HG03521 (cell line): ENCODE results near the gene MEAK7.
A peak's percentile ranks its signal among the peaks of the same experiment; 100 is the strongest.
"Not testable (repeated sequence)": the region's sequence is repeated elsewhere in the genome, so short reads cannot be mapped to it uniquely, and the experiment has no call there.

Source experiments
- ATAC-seq: cut with Tn5 transposase; IDR thresholded peaks from one replicate; pipeline ENCODE4 v1.9.1; 2021; ENCODE audit warnings: mild to moderate bottlenecking, moderate library complexity; ENCODE audit not compliant: unreplicated experiment

Gene MEAK7

GRCh38 chr16:84534815-84535214 lies 30.4 kb upstream of the MEAK7 start:
- no peak for ATAC-seq

DNA sequence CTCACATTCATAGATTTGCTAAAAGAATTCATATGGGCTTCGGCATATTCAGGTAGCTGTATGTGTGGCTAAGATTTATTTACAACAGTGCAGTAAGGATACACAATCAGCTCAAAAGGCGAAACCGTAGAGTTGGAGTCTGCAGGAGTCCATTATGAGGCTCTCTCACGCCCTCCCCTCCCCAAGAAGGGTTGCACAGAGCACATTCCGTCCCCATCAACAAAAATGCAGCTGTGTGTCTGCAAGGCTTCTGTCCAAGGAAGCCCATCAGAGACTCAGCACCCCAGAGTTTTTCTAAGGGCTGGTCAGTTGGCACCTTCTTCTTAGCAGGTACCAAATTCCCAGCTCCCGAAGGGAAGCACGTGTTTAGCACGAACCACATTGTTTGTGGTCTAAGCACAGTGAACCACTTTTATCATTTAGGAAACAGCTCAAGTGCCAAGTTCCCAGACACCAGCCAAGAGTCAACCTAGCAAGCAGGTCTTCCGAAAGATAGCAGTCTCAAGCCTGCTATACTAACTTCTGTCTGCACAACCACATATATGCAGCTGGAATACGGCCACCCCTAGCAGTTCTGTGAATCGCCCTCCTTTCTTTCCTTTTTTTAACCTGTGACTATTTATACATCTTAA lies 28.5 kb upstream of the MEAK7 start:
- ATAC-seq, result no peak

DNA sequence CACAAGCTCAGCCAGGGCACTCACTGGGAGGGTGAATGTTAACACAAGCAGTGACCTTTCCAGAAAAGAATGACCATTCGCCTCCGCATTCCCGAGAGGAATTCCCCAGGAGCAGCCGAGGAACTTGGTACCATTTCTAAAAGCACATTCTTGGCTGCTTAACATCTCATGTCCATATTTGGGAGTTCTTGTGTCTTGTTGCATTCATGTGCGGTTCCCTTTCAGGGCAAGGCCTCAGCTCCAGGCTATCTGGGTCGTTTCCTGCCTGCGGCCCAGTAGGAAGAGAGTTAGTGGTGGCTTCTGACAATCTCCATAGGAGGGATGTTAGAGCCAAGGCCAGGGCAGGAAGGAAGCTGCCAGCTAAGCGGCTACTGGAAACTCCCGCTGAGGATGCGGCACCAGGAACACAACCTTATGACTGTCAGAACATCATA lies 27.8 kb upstream of the MEAK7 start:
- no peak for ATAC-seq

DNA sequence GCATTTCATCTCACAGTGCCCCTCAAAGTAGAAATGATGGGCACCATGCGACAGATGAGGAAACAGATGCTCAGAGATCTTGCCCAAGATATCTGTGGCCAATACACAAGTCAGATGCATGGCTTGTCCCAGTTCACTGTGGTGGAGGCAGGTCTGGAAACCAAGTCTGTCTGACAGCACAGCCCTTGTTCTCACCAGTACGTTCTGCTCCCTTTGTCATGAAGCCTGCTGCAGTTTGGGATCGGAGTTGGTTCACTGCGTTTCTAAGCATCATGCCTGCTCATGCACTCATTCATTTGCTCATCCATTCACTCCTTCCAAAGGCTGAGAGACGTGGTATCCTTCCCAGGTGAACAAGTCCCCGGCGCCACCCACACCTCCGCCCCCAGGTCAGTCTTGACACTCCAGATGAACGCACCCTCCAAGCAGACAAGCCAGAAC lies 27.2 kb upstream of the MEAK7 start:
- no peak for ATAC-seq

- no peak for ATAC-seq
Observed at GRCh38 chr16:84530590-84530989, 26.1 kb upstream of the MEAK7 start.

GRCh38 chr16:84529607-84530006 lies 25.1 kb upstream of the MEAK7 start:
- ATAC-seq, result no peak

- ATAC-seq, result no peak
Observed at GRCh38 chr16:84528322-84528721, 23.9 kb upstream of the MEAK7 start.

- ATAC-seq, result no peak
Observed at GRCh38 chr16:84527532-84528269, 23.2 kb upstream of the MEAK7 start.

DNA sequence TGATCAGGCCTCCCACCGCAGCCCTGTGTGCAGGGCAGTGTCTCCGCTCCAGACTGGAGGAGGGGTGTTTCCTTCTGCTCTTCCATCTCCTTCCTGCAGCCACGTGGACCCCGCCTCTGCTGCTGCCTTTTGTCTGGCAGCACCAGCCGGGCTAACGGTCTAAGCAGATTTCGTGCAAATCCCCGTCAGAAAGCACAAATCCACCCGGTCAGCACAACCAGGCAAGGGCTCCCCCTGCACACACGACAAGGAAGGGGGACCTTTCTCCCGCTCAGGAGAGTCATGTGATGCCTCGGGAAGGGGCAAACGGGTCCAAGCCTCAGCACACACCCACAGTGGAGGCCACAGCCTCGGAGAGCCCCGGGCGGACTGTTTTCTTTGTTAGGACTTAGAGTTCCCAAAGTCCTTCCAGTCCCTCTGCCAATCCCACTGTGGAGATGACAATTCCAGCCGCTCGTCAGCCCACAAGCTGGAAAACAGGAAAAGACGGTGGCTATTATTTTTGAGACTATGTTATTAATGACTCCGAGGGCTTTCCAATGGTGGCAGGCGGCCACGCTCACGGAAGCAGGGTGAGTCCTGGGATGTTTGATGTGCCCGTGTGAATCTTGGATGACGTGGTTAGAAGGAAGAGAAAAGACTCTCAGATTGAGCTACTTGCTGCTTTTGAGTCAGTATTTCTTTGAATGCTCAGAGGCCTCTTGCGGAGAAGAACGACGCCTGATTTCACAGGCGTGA lies 22.5 kb upstream of the MEAK7 start:
- ATAC-seq, result no peak

- not testable (repeated sequence) for ATAC-seq
Observed at GRCh38 chr16:84524941-84525581, 20.6 kb upstream of the MEAK7 start.

DNA sequence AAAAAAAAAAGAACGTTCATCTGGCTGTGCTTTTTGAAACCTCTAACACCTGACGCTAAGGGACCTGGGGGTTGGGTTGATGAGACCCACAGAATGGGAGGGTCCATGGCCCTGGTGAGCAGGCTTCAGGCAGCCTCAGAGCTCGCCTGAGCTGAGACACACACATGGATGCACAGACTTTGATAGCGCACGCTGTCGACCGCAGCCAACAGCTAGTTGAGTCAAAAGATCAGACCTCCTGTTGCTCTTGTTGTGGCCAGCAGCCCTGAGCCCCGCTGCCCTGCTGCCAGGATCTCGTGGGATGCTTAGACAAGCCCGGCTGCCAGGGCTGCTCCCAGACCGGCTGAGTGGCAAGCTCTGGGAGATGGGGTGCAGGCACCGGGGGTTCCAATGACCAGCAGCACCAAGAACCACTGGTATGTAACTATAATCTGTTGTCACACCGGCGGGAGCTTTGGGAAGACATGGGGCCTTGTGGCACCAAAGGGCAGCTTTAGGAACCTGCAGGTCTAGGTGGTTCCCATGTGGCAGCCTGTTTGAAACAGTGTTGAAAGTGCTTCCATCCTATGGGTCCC lies 20.0 kb upstream of the MEAK7 start:
- no peak for ATAC-seq

DNA sequence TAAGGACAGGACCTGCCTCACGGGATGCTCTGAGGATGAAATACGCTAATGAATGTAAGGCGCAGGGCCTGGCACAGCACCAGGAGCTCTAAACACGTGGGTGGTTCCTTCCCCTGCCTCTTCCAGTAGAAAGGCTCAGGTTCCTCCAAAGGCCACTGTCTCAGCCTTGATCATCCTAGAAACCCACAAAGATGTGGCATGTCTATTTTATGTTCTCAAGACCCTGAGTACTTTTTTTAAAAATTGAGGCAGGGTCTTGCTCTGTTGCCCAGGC lies 17.0 kb upstream of the MEAK7 start:
- ATAC-seq, result no peak

DNA sequence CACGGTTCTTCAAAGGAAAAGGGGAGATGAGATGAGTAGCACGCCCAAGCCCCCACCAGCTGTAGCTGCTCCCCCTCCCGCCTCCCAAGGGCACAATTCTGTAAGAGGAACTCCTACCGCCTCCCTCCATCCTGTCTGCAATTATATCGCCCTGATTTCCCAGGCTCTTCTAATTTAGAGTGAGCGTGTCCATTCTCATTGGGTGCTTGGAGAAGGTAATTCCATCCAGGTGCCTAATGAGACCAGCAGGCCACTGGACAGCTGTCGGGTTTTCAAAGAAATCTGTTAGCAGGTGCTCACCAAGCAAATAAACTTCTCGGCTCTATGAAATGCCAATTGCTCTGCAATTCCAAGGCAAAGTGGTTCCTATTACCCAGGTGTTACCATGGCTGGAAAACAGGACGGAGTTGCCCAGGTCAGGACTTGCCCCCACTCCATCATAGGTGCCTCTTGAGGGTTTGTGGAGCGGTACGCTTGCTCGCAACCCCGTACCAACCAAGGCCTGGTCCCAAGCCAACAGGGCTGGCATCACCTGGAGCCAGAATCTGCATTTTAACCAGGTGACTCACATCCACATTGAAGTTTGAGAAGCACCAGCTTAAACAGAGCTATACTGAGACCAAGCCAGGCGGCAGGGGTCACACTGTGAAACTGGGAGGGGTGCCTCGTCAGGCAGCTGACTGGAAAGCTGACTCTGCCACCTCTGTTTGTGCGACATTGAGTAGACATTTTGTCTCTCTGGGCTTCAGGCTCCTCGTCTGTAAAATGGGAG lies 16.5 kb upstream of the MEAK7 start:
- no peak for ATAC-seq

DNA sequence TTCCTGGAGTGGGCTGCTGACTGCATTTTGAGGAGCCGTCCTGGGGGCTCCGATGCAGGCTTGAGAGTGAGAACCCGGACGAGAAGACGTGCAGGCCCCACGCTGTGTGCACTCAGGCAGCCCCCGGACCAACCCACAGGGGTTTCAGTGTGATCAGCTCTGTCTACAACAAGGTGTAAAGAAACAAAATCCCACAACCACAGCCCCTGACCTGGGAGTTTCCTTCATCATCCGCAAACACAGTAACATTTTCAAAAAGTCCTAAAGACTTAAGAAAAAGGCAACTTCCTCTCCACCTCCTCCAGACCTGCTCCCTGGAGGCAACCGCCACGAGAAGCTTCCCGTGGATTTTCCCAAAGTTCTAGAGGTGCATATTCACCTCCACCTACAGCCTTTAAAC lies 15.4 kb upstream of the MEAK7 start:
- no peak for ATAC-seq

- ATAC-seq, result no peak
Observed at GRCh38 chr16:84518804-84519341, 14.4 kb upstream of the MEAK7 start.

- ATAC-seq, result not testable (repeated sequence)
Observed at GRCh38 chr16:84518220-84518619, 13.8 kb upstream of the MEAK7 start.

DNA sequence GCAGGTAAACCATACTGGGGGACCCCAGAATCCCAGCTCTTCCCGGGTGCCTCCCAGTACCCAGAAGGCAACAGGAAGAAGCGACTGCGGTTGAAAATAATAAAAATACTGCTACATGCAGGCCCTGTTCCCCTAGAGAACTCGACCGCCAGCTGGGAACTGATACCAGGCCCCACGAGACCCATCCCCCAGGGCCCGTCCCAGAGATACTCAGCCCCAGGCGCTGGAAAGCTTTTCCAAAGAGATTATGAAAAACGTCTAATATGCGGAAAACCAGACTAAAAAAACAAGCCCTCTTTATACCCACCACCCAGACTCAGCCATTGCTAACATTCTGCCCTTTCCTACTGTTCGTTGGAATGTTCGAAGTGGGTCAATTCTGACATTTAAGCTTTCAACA lies 12.9 kb upstream of the MEAK7 start:
- no peak for ATAC-seq

- peak; percentile 91 for ATAC-seq
Observed at GRCh38 chr16:84514874-84515835, 10.7 kb upstream of the MEAK7 start.

DNA sequence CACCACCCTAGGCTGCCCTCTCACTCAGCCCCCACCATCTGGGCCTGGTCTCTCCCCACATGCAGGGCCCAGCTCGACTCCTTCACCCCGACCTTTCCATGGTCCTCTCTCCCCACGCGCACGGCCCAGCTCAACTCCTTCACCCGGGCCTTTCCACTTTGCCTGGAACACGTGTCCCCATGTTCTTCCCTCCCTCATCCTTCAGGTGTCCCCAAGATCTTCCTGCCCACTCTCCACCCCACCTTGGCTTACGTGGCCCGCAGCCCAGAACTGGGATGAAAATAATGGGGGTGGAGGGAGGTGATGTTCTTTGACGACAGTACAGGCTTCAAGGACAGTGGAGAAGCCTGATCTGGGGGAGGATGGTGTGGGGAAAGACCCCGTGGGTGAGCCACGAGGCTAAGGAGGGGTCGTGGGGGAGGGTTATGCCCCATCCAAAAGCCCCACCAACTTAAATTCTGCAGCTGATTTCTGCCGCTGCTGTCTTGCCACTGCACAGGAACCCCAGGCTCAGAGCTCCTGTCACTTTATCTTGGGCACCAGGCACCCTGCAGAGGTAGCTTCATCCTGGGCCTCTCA lies 9.9 kb upstream of the MEAK7 start:
- no peak for ATAC-seq
